Common myeloid progenitor, CD34-positive (primary cell): Measurements from ENCODE around the gene PIP5K1B.

Experiments
- CTCF ChIA-PET: fragments of 350-600 bp; sonication (Branson Sonifier 250); formaldehyde crosslinking; loops from one replicate; lab custom pipeline; 2021; ENCODE audit warnings: antibody characterized with exemption; lab: Charles Lee
- POLR2A ChIA-PET: fragments of 350-600 bp; sonication (Branson Sonifier 250); formaldehyde crosslinking; loops from one replicate; lab custom pipeline; 2021; ENCODE audit warnings: antibody characterized with exemption; lab: Charles Lee
- DNase-seq, 3 donors: peaks; one replicate each; pipeline versions ENCODE4 v3.0.0 to v3.0.0-alpha.2; 2013
- H3K27ac ChIP-seq, 2 experiments: 1 replicate in 1 of 2; 2 replicates in 1 of 2; pipeline ENCODE4 v1.7.0; 2013; ENCODE audit warnings: inconsistent platforms in 2 of 2, low read length in 2 of 2, mild to moderate bottlenecking in 2 of 2, low read depth in 1 of 2, moderate library complexity in 1 of 2; ENCODE audit not compliant: severe bottlenecking in 2 of 2, insufficient read depth in 1 of 2, poor library complexity in 1 of 2
- H3K27me3 ChIP-seq, 5 experiments: replicated peaks in 2 of 5; 1 replicate in 3 of 5; 2 replicates in 2 of 5; pipeline versions ENCODE4 v1.6.1 to v1.7.0; 2013; ENCODE audit warnings: low read length in 4 of 5, mild to moderate bottlenecking in 2 of 5, moderate library complexity in 2 of 5, inconsistent platforms in 1 of 5; ENCODE audit not compliant: insufficient read depth in 5 of 5, control insufficient read depth in 4 of 5
- H3K36me3 ChIP-seq, 4 experiments: 1 replicate in 2 of 4; 2 replicates in 2 of 4; pipeline versions ENCODE4 v1.6.1 to v1.7.0; 2013; ENCODE audit warnings: low read length in 3 of 4, control low read depth in 1 of 4, mild to moderate bottlenecking in 1 of 4; ENCODE audit not compliant: control insufficient read depth in 4 of 4, insufficient read depth in 4 of 4
- H3K4me1 ChIP-seq, 4 experiments: 1 replicate in 3 of 4; 2 replicates in 1 of 4; pipeline versions ENCODE4 v1.6.1 to v1.7.1; 2013; ENCODE audit warnings: low read length in 3 of 4, mild to moderate bottlenecking in 3 of 4, control low read depth in 1 of 4, inconsistent platforms in 1 of 4, moderate library complexity in 1 of 4; ENCODE audit not compliant: control insufficient read depth in 4 of 4, insufficient read depth in 4 of 4; ENCODE audit errors: control extremely low read depth in 1 of 4
- H3K4me3 ChIP-seq, 7 experiments: 1 replicate in 4 of 7; 2 replicates in 3 of 7; pipeline versions ENCODE4 v1.5.1 to v1.7.0; 2013; ENCODE audit warnings: mild to moderate bottlenecking in 7 of 7, low read length in 6 of 7, moderate library complexity in 6 of 7, inconsistent platforms in 2 of 7, low read depth in 2 of 7, control low read depth in 1 of 7; ENCODE audit not compliant: insufficient read depth in 4 of 7, control insufficient read depth in 1 of 7; ENCODE audit errors: extremely low read depth in 1 of 7
- H3K9me3 ChIP-seq, 5 experiments: 1 replicate in 4 of 5; 2 replicates in 1 of 5; pipeline versions ENCODE4 v1.6.1 to v1.7.1; 2013; ENCODE audit warnings: low read length in 4 of 5, mild to moderate bottlenecking in 2 of 5, inconsistent platforms in 1 of 5, low read depth in 1 of 5, moderate library complexity in 1 of 5; ENCODE audit not compliant: control insufficient read depth in 4 of 5, insufficient read depth in 2 of 5; ENCODE audit errors: control extremely low read depth in 1 of 5
- WGBS: methylation state at CpG from one replicate; pipeline ENCODE4 v1.1.5; 2013; ENCODE audit not compliant: insufficient coverage; 5-methylcytosine and 5-hydroxymethylcytosine counted together

Gene PIP5K1B

GRCh38 chr9:68844631-68845612 lies 139.9 kb downstream of the PIP5K1B start:
- Histone ChIP-seq H3K36me3 (no peaks in the 10 kb centered on the region), H3K9me3 (no peaks in the 10 kb centered on the region), H3K27me3 (no peaks in the 10 kb centered on the region), H3K27ac (no peak overlapping the region), H3K4me3 (peak overlapping the region in 4 of 7 experiments; percentile 12 to 54 (median 34)), H3K4me1 (peaks cover 4 to 18% (median 13%) of the 10 kb centered on the region in 4 experiments)
- peak; percentile 67 to 79 (median 74) for DNase-seq
- ChIA-PET CTCF (interaction anchor here (0.6 to 2.3 kb wide), 9 partner anchors 11 to 264 kb away, joined by 3 to 7 read pairs (median 3); no protein-coding TSS in a partner anchor), POLR2A (interaction anchor here (0.6 kb wide), 1 partner anchor 9 kb away, joined by 3 read pairs; no protein-coding TSS in a partner anchor)
- 79% methylated on average over 10 of the region's 13 CpGs for WGBS

GRCh38 chr9:68847765-68848164 lies 142.7 kb downstream of the PIP5K1B start:
- Histone ChIP-seq H3K9me3 (no peaks in the 10 kb centered on the region), H3K4me1 (peaks cover 4 to 21% (median 13%) of the 10 kb centered on the region in 4 experiments), H3K27me3 (no peaks in the 10 kb centered on the region), H3K27ac (no peak overlapping the region), H3K36me3 (peaks cover 0 to 3% (median 0%) of the 10 kb centered on the region in 4 experiments), H3K4me3 (no peak overlapping the region)
- ChIA-PET CTCF (interaction anchor here (0.5 to 1.8 kb wide), 7 partner anchors 12 to 161 kb away, joined by 3 to 4 read pairs (median 4); no protein-coding TSS in a partner anchor), POLR2A (no interaction called here)
- DNase-seq: no peak

GRCh38 chr9:68851657-68852056 lies 146.6 kb downstream of the PIP5K1B start:
- peaks cover 0 to 6% (median 0%) of the 10 kb centered on the region in 4 experiments for H3K36me3 ChIP-seq
- H3K27me3 ChIP-seq: no peaks in the 10 kb centered on the region
- H3K27ac ChIP-seq: no peak overlapping the region
- H3K9me3 ChIP-seq: no peaks in the 10 kb centered on the region
- ChIA-PET POLR2A (no interaction called here), CTCF (no interaction called here)
- H3K4me3 ChIP-seq: no peak overlapping the region
- DNase-seq: peak in 1 of 3 donors; percentile 2
- peaks cover 0 to 3% (median 0%) of the 10 kb centered on the region in 4 experiments for H3K4me1 ChIP-seq
- WGBS: 96% methylated on average over 4 of the region's 4 CpGs

GRCh38 chr9:68852941-68853340 lies 147.9 kb downstream of the PIP5K1B start:
- peaks cover 0 to 3% (median 0%) of the 10 kb centered on the region in 4 experiments for H3K4me1 ChIP-seq
- POLR2A ChIA-PET: no interaction called here
- no peak for DNase-seq
- H3K27ac ChIP-seq: no peak overlapping the region
- H3K9me3 ChIP-seq: no peaks in the 10 kb centered on the region
- no peaks in the 10 kb centered on the region for H3K27me3 ChIP-seq
- 100% methylated on average over 1 of the region's 1 CpG for WGBS
- no peak overlapping the region for H3K4me3 ChIP-seq
- CTCF ChIA-PET: interaction anchor here (1.4 kb wide), 1 partner anchor 10 kb away, joined by 4 read pairs; no protein-coding TSS in a partner anchor
- peaks cover 0 to 8% (median 0%) of the 10 kb centered on the region in 4 experiments for H3K36me3 ChIP-seq

GRCh38 chr9:68859347-68859746 lies 154.3 kb downstream of the PIP5K1B start:
- H3K27me3 ChIP-seq: no peaks in the 10 kb centered on the region
- no peak overlapping the region for H3K27ac ChIP-seq
- no peaks in the 10 kb centered on the region for H3K9me3 ChIP-seq
- no peaks in the 10 kb centered on the region for H3K4me1 ChIP-seq
- ChIA-PET CTCF (no interaction called here), POLR2A (no interaction called here)
- no peak for DNase-seq
- H3K4me3 ChIP-seq: no peak overlapping the region
- peaks cover 0 to 9% (median 0%) of the 10 kb centered on the region in 4 experiments for H3K36me3 ChIP-seq
- WGBS: no CpG with 5 or more reads among the region's 3 CpGs

GRCh38 chr9:68860419-68860818 lies 155.4 kb downstream of the PIP5K1B start:
- Histone ChIP-seq H3K4me1 (no peaks in the 10 kb centered on the region), H3K27me3 (no peaks in the 10 kb centered on the region), H3K4me3 (no peak overlapping the region), H3K27ac (no peak overlapping the region), H3K9me3 (no peaks in the 10 kb centered on the region), H3K36me3 (peaks cover 0 to 12% (median 1%) of the 10 kb centered on the region in 4 experiments)
- WGBS: 100% methylated on average over 3 of the region's 4 CpGs
- DNase-seq: no peak
- CTCF ChIA-PET: no interaction called here
- POLR2A ChIA-PET: no interaction called here

GRCh38 chr9:68861436-68861835 lies 156.4 kb downstream of the PIP5K1B start:
- POLR2A ChIA-PET: no interaction called here
- Histone ChIP-seq H3K4me3 (no peak overlapping the region), H3K27ac (no peak overlapping the region), H3K36me3 (peaks cover 0 to 18% (median 3%) of the 10 kb centered on the region in 4 experiments), H3K27me3 (no peaks in the 10 kb centered on the region), H3K9me3 (no peaks in the 10 kb centered on the region), H3K4me1 (no peaks in the 10 kb centered on the region)
- no peak for DNase-seq
- 98% methylated on average over 9 of the region's 9 CpGs for WGBS
- CTCF ChIA-PET: interaction anchor here (0.8 kb wide), 1 partner anchor 12 kb away, joined by 3 read pairs; no protein-coding TSS in a partner anchor
